Large intestine (tissue), 3 donors: ENCODE data around the gene CEACAM1. TPM values are rescaled to one million over a fixed set of nuclear protein-coding genes. Genes with fewer than 3 reads are reported as not detected.
"Not testable (repeated sequence)": the region's sequence is repeated elsewhere in the genome, so short reads cannot be mapped to it uniquely, and the experiment has no call there.

Source experiments
- DNase-seq, 2 donors: peaks; one replicate each; pipeline versions ENCODE4 v3.0.0 to v3.0.0-alpha.2; 2013
- H3K27ac ChIP-seq: one replicate; pipeline ENCODE4 v1.5.1; 2013; ENCODE audit warnings: low read length
- H3K27me3 ChIP-seq: 2 replicates; pipeline ENCODE4 v1.6.1; 2013; ENCODE audit warnings: low read length; ENCODE audit not compliant: control insufficient read depth, insufficient read depth
- H3K36me3 ChIP-seq: 2 replicates; pipeline ENCODE4 v1.6.1; 2013; ENCODE audit warnings: low read length; ENCODE audit not compliant: control insufficient read depth, insufficient read depth
- H3K4me1 ChIP-seq: one replicate; pipeline ENCODE4 v1.6.1; 2013; ENCODE audit warnings: low read length; ENCODE audit not compliant: control insufficient read depth, insufficient read depth
- H3K4me3 ChIP-seq: one replicate; pipeline ENCODE4 v1.5.1; 2013; ENCODE audit warnings: low read length
- H3K9me3 ChIP-seq: one replicate; pipeline ENCODE4 v1.6.1; 2013; ENCODE audit warnings: mild to moderate bottlenecking, low read depth, low read length, moderate library complexity; ENCODE audit not compliant: control insufficient read depth
- WGBS: methylation state at CpG from one replicate; pipeline ENCODE4 v1.1.5; 2013; ENCODE audit warnings: low lambda C conversion rate; ENCODE audit not compliant: insufficient coverage; 5-methylcytosine and 5-hydroxymethylcytosine counted together
- polyA plus RNA-seq: library from polyadenylated mRNA; unstranded; fragments of 120-200 nt; gene quantifications from one replicate; pipeline ENCODE4 v1.2.1, GENCODE V29; 2013

Gene CEACAM1
- polyA plus RNA-seq, 1 donor = 82.0 TPM

DNA sequence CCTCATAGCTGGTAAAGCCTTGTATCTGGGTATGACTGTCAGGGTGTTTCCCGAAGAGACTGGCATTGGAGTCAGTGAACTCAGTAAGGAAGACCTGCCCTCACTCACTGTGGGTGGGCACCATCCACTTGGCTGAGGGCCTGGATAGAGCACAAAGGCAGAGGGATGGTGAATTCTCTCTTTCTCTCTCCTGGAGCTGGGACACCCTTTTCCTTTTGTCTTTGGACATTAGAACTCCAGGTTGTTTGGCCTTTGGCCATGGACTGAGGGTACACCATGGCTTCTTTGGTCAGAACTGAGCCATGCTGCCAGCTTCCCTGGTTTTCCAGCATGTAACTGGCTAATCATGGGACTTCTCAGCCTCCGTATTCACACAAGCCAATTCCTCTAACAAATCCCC is 4.6 kb upstream of the CEACAM1 start:
- H3K36me3 ChIP-seq = no peaks in the 10 kb centered on the region
- peaks cover 10% of the 10 kb centered on the region for H3K4me1 ChIP-seq
- no peak overlapping the region for H3K27ac ChIP-seq
- H3K4me3 ChIP-seq = no peak overlapping the region
- 100% methylated on average over 1 of the region's 2 CpGs for WGBS
- no peak for DNase-seq
- H3K9me3 ChIP-seq = no peaks in the 10 kb centered on the region
- no peaks in the 10 kb centered on the region for H3K27me3 ChIP-seq

GRCh38 chr19:42531313-42531712 is 3.0 kb upstream of the CEACAM1 start:
- Histone ChIP-seq H3K4me1 (peaks cover 19% of the 10 kb centered on the region), H3K36me3 (no peaks in the 10 kb centered on the region), H3K27me3 (no peaks in the 10 kb centered on the region), H3K9me3 (no peaks in the 10 kb centered on the region), H3K4me3 (no peak overlapping the region), H3K27ac (no peak overlapping the region)
- no peak for DNase-seq
- WGBS = no CpG with 5 or more reads among the region's 3 CpGs

DNA sequence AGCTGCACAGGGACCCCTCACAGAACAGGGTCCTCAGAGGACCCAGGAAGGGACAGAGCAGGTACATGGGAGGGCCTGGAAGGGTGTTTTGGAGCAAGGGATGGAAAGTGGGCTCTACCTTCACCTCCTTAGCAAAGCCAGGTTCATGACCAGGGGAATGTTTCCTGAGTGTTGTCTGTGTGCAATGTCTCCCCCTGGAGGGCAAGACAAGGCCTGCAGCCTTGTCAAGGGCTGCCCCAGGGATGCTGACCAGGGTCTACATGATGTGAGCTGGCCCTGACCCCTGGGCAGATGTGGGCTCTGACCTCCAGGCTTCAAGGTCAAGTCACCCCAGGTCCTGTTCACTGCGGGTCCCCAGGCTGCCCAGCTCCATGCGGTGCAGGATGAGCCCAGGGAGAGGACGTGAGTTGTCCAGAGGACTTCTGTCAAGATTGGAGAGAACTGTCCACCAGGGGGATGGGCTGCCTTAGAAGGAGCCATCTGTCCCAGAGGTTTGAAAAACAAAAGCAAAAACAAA is 1.0 kb upstream of the CEACAM1 start:
- peaks cover 2% of the 10 kb centered on the region for H3K36me3 ChIP-seq
- peak overlapping the region; percentile 42 for H3K4me3 ChIP-seq
- no peaks in the 10 kb centered on the region for H3K9me3 ChIP-seq
- H3K4me1 ChIP-seq = peaks cover 23% of the 10 kb centered on the region
- no CpG with 5 or more reads among the region's 3 CpGs for WGBS
- H3K27ac ChIP-seq = peak overlapping the region; percentile 93
- no peaks in the 10 kb centered on the region for H3K27me3 ChIP-seq
- peak; percentile 74 to 79 for DNase-seq

DNA sequence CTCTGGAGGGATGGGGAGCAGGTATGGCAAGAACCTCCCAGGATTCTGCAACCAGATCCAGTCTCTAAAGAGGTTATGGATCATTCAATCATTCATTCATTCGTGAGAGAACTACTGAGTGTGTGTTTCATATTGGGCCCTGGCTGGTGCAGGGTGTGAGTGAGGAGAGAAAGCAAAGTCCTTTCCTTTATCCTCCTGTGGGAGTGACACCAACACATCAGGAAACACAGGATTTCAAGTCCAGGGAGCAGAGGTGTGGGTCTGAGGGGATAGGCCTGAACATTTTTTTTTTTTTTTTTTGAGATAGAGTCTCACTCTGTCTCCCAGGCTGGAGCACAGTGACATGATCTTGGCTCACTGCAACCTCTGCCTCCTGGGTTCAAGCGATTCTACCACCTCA is 3.3 kb downstream of the CEACAM1 start:
- no peak overlapping the region for H3K4me3 ChIP-seq
- H3K4me1 ChIP-seq = peaks cover 23% of the 10 kb centered on the region
- H3K36me3 ChIP-seq = peaks cover 25% of the 10 kb centered on the region
- peak; percentile 19 to 60 for DNase-seq
- H3K9me3 ChIP-seq = no peaks in the 10 kb centered on the region
- H3K27ac ChIP-seq = no peak overlapping the region
- WGBS = no CpG with 5 or more reads among the region's 2 CpGs
- H3K27me3 ChIP-seq = no peaks in the 10 kb centered on the region

DNA sequence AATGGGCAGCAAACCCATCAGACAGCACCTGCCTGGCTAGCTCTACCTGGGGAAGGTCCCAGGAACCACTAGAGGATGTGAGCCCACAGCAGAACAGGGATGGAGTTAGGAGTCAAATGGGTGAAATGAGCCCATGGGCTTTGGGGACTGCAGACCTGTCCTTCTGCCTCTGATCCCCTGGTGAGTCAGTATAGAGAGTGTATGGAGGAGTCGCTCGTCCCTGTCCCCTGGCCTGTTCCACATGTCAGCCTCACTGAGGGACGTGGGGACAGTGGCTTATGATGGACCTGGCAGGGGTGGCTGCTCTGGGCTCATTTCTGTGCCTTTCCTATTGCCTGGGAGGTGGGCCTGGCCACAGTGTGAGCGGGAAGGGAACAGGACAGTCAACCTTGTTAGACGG is 4.0 kb downstream of the CEACAM1 start:
- Histone ChIP-seq H3K9me3 (no peaks in the 10 kb centered on the region), H3K4me1 (peaks cover 23% of the 10 kb centered on the region), H3K36me3 (peaks cover 28% of the 10 kb centered on the region), H3K27ac (no peak overlapping the region), H3K4me3 (no peak overlapping the region), H3K27me3 (no peaks in the 10 kb centered on the region)
- WGBS = no CpG with 5 or more reads among the region's 5 CpGs
- no peak for DNase-seq

GRCh38 chr19:42522262-42522661 is 6.0 kb downstream of the CEACAM1 start:
- not testable (repeated sequence) for H3K4me3 ChIP-seq, H3K4me1 ChIP-seq, H3K27me3 ChIP-seq, H3K27ac ChIP-seq, DNase-seq, H3K9me3 ChIP-seq
- peaks cover 33% of the 10 kb centered on the region for H3K36me3 ChIP-seq
- WGBS = no CpG with 5 or more reads among the region's 12 CpGs

DNA sequence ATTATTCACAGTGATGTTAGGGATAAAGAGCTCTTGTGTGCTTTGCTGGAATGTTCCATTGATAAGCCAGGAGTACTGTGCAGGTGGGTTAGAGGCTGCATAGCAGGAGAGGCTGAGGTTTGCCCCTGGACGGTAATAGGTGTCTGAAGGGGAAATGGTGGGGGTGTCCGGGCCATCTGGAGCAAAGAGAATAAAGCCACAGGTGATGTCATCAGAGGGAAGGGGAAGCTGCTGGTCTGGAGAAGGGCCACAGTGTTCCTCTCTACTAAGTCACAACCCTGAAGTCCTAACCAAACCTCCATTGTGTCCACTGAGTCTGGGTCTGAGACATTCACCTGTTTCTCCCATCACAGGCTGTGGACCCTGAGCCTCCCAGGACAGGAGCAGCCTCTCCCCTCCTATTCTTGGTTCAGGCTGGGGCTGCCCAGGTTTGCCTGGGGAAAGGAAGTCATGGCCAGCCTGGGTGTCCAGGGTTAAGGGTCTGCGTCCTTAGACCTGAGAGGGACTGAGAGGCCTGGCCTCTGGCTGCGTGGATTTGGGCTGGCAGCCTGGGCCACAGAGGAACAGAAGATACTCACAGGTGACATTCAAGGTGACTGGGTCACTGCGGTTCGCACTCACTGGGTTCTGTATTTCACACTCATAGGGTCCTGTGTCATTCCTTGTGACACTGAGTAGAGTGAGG is 6.8 kb downstream of the CEACAM1 start:
- Histone ChIP-seq H3K27ac (no peak overlapping the region), H3K36me3 (peaks cover 33% of the 10 kb centered on the region), H3K27me3 (no peaks in the 10 kb centered on the region), H3K9me3 (peaks cover 3% of the 10 kb centered on the region), H3K4me3 (no peak overlapping the region), H3K4me1 (peaks cover 6% of the 10 kb centered on the region)
- no peak for DNase-seq
- WGBS = no CpG with 5 or more reads among the region's 6 CpGs

GRCh38 chr19:42519108-42519507 is 9.2 kb downstream of the CEACAM1 start:
- Histone ChIP-seq H3K36me3 (peaks cover 33% of the 10 kb centered on the region), H3K27me3 (no peaks in the 10 kb centered on the region), H3K9me3 (peaks cover 3% of the 10 kb centered on the region), H3K4me1 (no peaks in the 10 kb centered on the region), H3K4me3 (no peak overlapping the region), H3K27ac (no peak overlapping the region)
- no peak for DNase-seq
- WGBS = no CpG with 5 or more reads among the region's 3 CpGs

GRCh38 chr19:42516771-42517170 is 11.5 kb downstream of the CEACAM1 start:
- Histone ChIP-seq H3K4me1 (no peaks in the 10 kb centered on the region), H3K27me3 (no peaks in the 10 kb centered on the region), H3K27ac (no peak overlapping the region), H3K4me3 (no peak overlapping the region), H3K9me3 (peaks cover 3% of the 10 kb centered on the region), H3K36me3 (peaks cover 31% of the 10 kb centered on the region)
- WGBS = 60% methylated on average over 2 of the region's 2 CpGs
- DNase-seq = no peak

GRCh38 chr19:42515241-42515832 is 12.9 kb downstream of the CEACAM1 start:
- no peak overlapping the region for H3K27ac ChIP-seq
- DNase-seq = no peak
- H3K4me1 ChIP-seq = no peaks in the 10 kb centered on the region
- 90% methylated on average over 2 of the region's 7 CpGs for WGBS
- peaks cover 29% of the 10 kb centered on the region for H3K36me3 ChIP-seq
- H3K9me3 ChIP-seq = peaks cover 3% of the 10 kb centered on the region
- no peak overlapping the region for H3K4me3 ChIP-seq
- H3K27me3 ChIP-seq = no peaks in the 10 kb centered on the region

DNA sequence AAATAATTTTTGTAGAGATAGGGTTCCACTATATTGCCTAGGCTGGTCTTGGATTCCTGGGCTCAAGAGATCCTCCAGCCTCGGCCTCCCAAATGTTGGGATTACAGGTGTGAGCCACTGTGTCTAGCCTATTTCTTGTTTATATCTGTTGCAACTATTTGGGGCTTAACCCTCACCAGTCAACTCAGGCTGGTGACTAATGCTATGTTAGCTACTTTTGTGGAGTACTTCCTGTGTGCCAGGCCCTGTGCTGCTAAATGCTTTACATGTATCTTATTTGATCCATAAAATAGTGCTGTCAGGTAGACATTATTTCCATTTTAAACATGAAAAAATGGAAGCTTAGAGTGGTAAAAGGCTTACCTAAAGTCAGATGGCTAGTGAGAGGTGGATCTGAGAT is 13.8 kb downstream of the CEACAM1 start:
- Histone ChIP-seq H3K36me3 (peaks cover 26% of the 10 kb centered on the region), H3K4me3 (no peak overlapping the region), H3K4me1 (no peaks in the 10 kb centered on the region), H3K27ac (no peak overlapping the region), H3K27me3 (no peaks in the 10 kb centered on the region), H3K9me3 (peaks cover 3% of the 10 kb centered on the region)
- no CpG with 5 or more reads among the region's 1 CpG for WGBS
- DNase-seq = no peak
